CD4-positive, alpha-beta T cell treated with Interleukin-17A for 4 hours (primary cell): ENCODE measurements around the gene STK31.
"Not testable (repeated sequence)": the region's sequence is repeated elsewhere in the genome, so short reads cannot be mapped to it uniquely, and the experiment has no call there.

ENCODE experiments used
- DNase-seq: peaks from one replicate; pipeline ENCODE4 v3.0.0-alpha.2; 2020; ENCODE audit warnings: mixed read lengths

The STK31 gene

DNA sequence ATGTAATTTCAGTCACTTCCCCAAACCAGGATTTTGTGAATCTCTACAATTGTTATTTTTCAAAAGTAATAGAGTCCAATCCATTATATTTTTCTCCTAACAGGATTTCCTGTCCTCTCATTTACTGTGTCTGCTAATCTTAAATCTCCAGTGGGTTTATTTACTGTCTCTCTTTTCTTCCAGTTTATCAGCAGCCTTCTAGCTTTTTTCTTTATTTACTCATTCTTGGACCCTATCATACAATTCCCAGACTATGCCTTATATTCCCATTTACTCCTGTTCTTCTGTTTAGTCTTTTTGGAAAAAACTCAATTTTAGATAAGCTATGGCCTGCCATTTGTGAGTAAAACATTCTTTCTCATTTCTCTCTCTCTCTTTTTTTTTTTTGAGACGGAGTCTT, 94.7 kb downstream of the STK31 start:
- DNase-seq: no peak

DNA sequence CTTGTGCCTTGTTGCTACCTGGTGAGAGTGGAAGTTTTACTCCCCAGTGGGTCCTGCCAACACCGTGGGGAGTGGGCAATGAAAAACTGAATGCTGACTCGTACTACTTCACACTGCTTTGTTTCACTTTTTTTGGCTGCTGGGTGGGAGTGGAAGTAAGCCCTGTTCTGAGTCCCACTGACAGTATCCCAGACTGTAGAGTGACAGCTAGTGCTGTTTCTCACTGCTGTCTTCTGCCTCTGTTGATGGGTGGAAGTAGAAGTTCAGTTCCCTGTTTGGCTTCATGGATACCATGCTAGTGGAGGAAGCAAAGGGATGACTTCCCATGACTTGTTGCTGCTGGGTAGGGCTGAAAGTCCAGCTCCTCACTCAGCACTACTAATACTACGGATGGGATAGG, 98.4 kb downstream of the STK31 start:
- no peak for DNase-seq

DNA sequence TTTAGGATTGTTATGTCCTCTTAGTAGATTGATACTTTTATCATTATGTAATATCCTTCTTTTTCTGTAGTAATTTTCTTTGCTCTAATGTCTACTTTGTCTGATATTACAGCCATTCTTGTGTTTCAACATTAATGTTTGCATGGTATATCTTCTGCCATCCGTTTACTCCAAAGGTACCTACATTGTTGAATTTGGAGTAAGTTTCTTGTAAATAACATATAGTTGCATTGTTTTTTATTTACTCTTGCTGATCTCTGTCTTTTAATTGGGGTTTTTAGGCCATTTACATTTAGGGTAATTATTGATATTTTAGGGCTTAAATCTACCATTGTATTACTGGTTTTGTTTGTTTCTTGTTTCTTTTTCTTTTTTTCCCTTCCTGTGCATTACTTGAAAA, 100.1 kb downstream of the STK31 start:
- no peak for DNase-seq

DNA sequence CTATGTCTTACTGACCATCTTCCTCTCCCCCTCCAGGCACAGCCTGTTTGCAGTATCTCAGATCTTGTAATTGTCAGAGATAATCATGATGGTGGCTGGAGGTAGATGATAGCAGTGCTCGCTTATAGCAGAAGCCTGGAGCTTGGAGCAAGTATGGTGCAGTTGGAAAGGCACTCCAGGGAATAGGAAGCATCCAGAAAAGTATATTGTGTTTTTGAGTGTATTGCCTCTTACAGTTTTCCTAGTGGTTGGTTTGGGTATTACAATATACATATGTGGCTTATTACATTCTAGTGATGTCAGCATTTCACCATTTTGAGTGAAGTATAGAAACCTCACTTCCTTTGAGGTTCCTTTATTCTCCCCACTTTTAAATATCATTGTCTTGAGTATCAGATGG, 101.5 kb downstream of the STK31 start:
- DNase-seq: no peak

DNA sequence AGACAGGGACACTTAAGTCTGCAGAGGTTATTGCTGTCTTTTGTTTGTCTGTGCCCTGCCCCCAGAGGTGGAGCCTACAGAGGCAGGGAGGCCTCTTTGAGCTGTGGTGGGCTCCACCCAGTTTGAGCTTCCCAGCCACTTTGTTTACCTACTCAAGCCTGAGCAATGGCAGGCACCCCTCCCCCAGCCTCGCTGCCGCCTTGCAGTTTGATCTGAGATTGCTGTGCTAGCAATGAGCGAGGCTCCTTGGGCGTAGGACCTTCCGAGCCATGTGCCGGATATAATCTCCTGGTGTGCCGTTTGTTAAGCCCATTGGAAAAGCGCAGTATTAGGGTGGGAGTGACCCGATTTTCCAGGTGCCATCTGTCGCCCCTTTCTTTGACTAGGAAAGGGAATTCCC, 118.1 kb downstream of the STK31 start:
- not testable (repeated sequence) for DNase-seq

DNA sequence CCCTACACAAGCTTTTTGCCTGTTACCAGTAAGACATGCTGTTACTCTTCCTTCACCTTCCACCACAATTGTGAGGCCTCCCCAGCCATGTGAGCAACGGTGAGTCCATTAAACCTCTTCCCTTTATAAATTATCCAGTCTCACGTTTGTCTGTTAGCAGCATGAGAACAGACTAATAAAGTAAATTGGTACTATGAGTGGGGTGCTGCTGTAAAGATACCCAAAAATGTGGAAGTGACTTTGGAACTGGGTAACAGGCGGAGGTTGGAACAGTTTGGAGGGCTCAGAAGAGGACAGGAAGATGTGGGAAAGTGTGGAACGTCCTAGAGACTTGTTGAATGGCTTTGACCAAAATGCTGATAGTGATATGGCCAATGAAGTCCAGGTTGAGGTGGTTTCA, 122.7 kb downstream of the STK31 start:
- not testable (repeated sequence) for DNase-seq

DNA sequence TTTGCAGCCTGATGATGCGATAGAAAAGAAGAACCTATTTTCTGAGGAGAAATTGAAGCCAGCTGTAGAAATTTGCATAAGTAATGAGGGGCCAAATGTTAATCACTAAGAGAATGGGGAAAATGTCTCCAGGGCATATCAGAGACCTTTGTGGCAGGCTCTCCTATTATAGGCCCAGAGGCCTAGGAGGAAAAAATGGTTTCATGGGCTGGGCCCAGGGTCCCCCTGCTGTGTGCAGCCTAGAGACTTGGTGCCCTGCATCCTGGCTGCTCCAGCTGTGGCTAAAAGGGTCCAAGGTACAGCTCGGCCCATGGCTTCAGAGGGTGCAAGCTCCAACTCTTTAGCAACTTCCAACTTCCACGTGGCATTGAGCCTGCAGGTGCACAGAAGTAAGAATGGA, 123.4 kb downstream of the STK31 start:
- no peak for DNase-seq

DNA sequence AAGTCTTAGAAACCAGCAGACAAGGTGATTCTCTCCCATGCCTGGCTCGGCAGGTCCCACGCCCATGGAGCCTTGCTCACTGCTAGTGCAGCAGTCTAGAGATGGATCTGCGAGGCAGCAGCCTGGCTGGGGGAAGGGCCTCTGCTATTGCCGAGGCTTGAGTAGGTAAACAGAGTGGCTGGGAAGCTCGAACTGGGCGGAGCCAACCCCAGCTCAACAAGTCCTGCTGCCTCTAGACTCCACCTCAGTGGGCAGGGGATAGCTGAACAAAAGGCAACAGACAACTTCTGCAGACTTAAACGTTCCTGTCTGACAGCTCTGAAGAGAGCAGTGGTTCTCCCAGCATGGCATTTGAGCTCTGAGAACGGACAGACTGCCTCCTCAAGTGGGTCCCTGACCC, 134.8 kb downstream of the STK31 start:
- DNase-seq: not testable (repeated sequence)

DNA sequence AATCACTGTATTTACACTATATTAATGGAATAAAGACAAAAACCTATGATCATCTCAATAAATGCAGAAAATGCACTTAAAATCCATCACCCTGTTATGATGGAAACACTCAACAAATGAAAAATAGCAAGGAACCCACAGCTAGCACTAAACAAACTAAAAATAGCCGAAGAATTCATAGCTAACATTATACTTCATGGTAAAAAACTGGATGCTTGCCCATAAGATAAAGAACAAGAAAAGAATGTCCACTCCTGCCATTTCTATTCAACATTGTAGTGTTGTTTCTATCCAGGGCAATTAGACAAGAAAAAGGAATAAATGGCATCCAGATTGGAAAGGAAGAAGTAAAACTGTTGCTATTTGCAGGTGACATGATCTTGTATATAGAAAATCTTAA, 142.1 kb downstream of the STK31 start:
- DNase-seq: no peak

DNA sequence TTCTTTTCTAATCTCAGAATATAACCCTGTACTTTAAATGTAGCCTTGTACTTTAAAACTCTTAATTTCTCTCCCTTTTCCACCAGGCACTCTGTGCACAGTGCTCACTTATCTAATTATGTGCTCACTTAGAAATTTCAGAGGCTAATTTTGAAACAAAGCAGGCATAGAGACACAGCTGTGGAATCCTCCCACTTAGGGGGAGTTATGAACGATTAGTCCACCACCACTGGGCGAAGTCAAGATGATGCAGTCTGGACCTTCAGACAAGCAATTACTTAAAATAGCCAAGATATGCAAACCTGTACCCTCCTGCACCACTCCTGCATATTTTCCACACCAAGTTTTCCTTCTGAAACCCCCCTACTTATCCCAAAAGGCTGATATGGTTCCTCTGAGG, 143.0 kb downstream of the STK31 start:
- no peak for DNase-seq

DNA sequence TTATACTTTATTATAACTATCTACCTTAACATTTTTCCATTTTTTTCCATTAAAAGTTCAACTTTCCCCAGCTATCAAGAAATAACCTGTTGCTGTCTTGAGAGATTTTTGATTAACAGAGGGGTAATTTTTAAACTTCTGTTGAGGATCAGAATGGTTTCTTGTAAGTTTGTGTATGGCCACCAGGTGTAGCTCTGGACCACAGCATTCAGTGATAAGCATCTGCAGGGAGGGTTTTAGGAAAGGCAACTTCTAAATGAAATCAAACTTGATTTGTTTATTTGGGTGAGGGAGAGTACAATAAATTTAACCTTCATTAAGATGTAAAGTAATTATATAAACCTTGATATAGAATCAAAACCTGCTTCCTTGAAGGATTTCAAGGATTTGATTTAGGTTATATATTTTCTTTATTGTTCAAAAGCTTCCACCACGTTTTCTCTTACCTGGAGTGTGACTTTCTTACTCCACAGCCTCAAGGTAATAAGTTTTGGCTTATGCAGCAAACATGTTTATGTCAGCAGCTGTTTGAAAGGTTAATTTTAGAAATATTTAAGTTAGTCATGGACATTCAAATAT, 153.3 kb downstream of the STK31 start:
- peak; percentile 15 for DNase-seq

DNA sequence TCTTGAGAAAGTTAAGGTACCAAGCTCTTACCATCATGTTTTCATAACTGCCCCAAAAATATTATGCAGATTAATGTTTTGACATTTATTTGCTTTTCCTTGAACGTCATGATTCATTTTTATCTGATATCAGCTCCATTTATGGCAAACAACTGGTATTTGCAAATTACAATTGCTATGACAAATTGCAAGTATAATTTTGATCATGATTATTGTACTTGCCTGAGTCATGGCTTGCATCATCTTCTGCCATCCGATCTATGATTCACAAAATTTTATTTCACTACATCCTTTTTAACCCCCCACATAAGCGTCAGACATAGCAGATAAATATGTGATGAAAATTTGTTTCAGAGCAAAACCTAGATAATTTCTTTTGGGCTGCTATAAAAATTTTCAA, 155.0 kb downstream of the STK31 start:
- no peak for DNase-seq

DNA sequence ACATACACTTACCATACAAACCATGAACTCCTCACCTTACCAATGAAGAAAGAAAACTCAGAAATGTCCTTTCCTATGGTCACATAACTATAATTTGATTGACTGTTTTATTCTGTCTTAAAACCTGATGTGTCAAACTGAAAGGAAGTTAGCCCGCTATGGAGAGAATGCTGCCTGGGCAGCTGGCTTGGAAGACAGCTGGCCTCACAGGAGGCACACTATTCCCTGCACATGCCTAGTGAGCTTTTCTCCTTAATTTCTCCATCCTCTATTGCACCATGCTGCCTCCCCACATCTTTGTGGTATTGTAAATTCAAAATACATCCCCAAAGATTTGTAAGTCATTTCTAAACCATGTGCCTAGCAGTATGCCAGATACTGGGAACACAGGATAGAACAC, 163.3 kb downstream of the STK31 start:
- DNase-seq: no peak

DNA sequence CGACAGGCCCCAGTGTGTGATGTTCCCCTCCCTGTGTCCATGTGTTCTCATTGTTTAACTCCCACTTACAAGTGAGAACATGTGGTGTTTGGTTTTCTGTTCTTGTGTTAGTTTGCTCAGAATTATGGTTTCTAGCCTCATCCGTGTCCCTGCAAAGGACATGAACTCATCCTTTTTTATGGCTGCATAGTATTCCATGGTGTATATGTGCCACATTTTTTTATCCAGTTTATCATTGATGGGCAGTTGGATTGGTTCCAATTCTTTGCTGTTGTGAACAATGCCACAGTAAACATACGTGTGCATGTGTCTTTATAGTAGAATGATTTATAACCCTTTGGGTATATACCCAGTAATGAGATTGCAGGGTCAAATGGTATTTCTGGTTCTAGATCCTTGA, 166.5 kb downstream of the STK31 start:
- DNase-seq: not testable (repeated sequence)
